OCI-LY1 (cell line): ENCODE measurements around the gene RAET1E.
"Not testable (repeated sequence)": the region's sequence is repeated elsewhere in the genome, so short reads cannot be mapped to it uniquely, and the experiment has no call there.

Source experiments
- H2AFZ ChIP-seq: fragments of 200-600 bp; sonication (generic), shearing (Covaris generic); 2 replicates; pipeline ENCODE4 v1.6.0; 2014; ENCODE audit warnings: antibody characterized with exemption, mild to moderate bottlenecking, low read length
- H3F3A ChIP-seq: fragments of 200-600 bp; sonication (generic), shearing (Covaris generic); 2 replicates; pipeline ENCODE4 v1.6.0; 2014; ENCODE audit warnings: mild to moderate bottlenecking, antibody characterized with exemption, low read length, moderate library complexity; ENCODE audit not compliant: insufficient read depth
- H3K27ac ChIP-seq: fragments of 200-600 bp; sonication (generic); 2 replicates; pipeline ENCODE4 v1.5.1; 2014; ENCODE audit warnings: low read length, mixed run types, mild to moderate bottlenecking, low read depth; ENCODE audit not compliant: poor library complexity, severe bottlenecking
- H3K27me3 ChIP-seq: fragments of 200-600 bp; sonication (generic); 2 replicates; pipeline ENCODE4 v1.6.0; 2014; ENCODE audit warnings: antibody characterized with exemption, mild to moderate bottlenecking, low read length, moderate library complexity; ENCODE audit not compliant: insufficient read depth
- H3K36me3 ChIP-seq: fragments of 200-600 bp; sonication (generic); 2 replicates; pipeline ENCODE4 v1.6.1; 2014; ENCODE audit warnings: mild to moderate bottlenecking, antibody characterized with exemption, low read length, moderate library complexity, mixed read lengths; ENCODE audit not compliant: insufficient read depth
- H3K4me1 ChIP-seq: fragments of 200-600 bp; sonication (generic); 2 replicates; pipeline ENCODE4 v1.5.1; 2014; ENCODE audit warnings: mild to moderate bottlenecking, low read length, moderate library complexity; ENCODE audit not compliant: insufficient read depth, severe bottlenecking
- H3K4me2 ChIP-seq: fragments of 200-600 bp; sonication (generic), shearing (Covaris generic); 2 replicates; pipeline ENCODE4 v1.6.1; 2014; ENCODE audit warnings: low read length
- H3K4me3 ChIP-seq: fragments of 200-600 bp; sonication (generic); 2 replicates; pipeline ENCODE4 v1.5.1; 2014; ENCODE audit warnings: low read length, low read depth, mild to moderate bottlenecking, mixed read lengths; ENCODE audit not compliant: poor library complexity, severe bottlenecking
- H3K79me2 ChIP-seq: fragments of 200-600 bp; shearing (Covaris generic); 2 replicates; pipeline ENCODE4 v1.6.1; 2016; ENCODE audit warnings: mixed run types, low read length, mixed read lengths; ENCODE audit not compliant: insufficient read depth
- H3K9ac ChIP-seq: fragments of 200-600 bp; sonication (generic), shearing (Covaris generic); 2 replicates; pipeline ENCODE4 v1.6.1; 2014; ENCODE audit warnings: mild to moderate bottlenecking, low read length, mixed read lengths
- H3K9me2 ChIP-seq: fragments of 200-600 bp; sonication (generic), shearing (Covaris generic); 2 replicates; pipeline ENCODE4 v1.6.1; 2014; ENCODE audit warnings: low read depth, mild to moderate bottlenecking, low read length, mixed read lengths
- H3K9me3 ChIP-seq: fragments of 200-600 bp; shearing (Covaris generic); 2 replicates; pipeline ENCODE4 v1.6.1; 2014; ENCODE audit warnings: low read length, mixed read lengths
- H4K20me1 ChIP-seq: fragments of 200-600 bp; sonication (generic), shearing (Covaris generic); 2 replicates; pipeline ENCODE4 v1.6.0; 2016; ENCODE audit warnings: mild to moderate bottlenecking, low read length; ENCODE audit not compliant: insufficient read depth
- CTCF ChIP-seq: fragments of 200-600 bp; sonication (generic), shearing (Covaris generic); IDR thresholded peaks from 2 replicates; pipeline ENCODE4 v1.5.1; 2017; ENCODE audit warnings: mild to moderate bottlenecking, antibody characterized with exemption, low read length, moderate library complexity, mixed read lengths
- EZH2 ChIP-seq: fragments of 200-600 bp; sonication (generic), shearing (Covaris generic); IDR thresholded peaks from 2 replicates; pipeline ENCODE4 v1.8.0; 2017; ENCODE audit warnings: borderline replicate concordance, mixed run types, mild to moderate bottlenecking, antibody characterized with exemption, low read length, moderate library complexity, mixed read lengths

The RAET1E gene

GRCh38 chr6:149863698-149864577 lies 34.0 kb downstream of the RAET1E start, which contains the start of gene LRP11:
LRP11 (minus strand) TSS chr6:149864359; CDS start chr6:149864020, 339 bp downstream.
- no peak within 1 kb of the TSS for H3K27ac ChIP-seq
- 0 out of 2 replicates have a peak, but pooled peaks cover 5% of the 10 kb centered on the region for H3K27me3 ChIP-seq
- no peaks in the 10 kb centered on the region for H3F3A ChIP-seq
- peak within 1 kb of the TSS; percentile 64 for H3K4me3 ChIP-seq
- no peaks in the 10 kb centered on the region for H3K9me2 ChIP-seq
- H2AFZ ChIP-seq = no peak within 1 kb of the TSS
- no peaks in the 10 kb centered on the region for H3K9me3 ChIP-seq
- TF ChIP-seq EZH2 (no peak), CTCF (no peak)
- H3K4me2 ChIP-seq = peak within 1 kb of the TSS; percentile 74
- no peaks in the 10 kb centered on the region for H4K20me1 ChIP-seq
- H3K9ac ChIP-seq = peak within 1 kb of the TSS; percentile 26; the same call in 1 of the 2 replicates
- H3K4me1 ChIP-seq = peaks cover 11% of the 10 kb centered on the region
- no peaks in the 10 kb centered on the region for H3K79me2 ChIP-seq
- no peaks in the 10 kb centered on the region for H3K36me3 ChIP-seq

- Histone ChIP-seq H4K20me1 (no peaks in the 10 kb centered on the region), H3K79me2 (no peaks in the 10 kb centered on the region), H3K4me2 (peak overlapping the region; percentile 74), H3K36me3 (no peaks in the 10 kb centered on the region), H3K4me1 (peaks cover 11% of the 10 kb centered on the region), H3K9me3 (no peaks in the 10 kb centered on the region), H3F3A (no peaks in the 10 kb centered on the region), H3K27me3 (0 out of 2 replicates have a peak, but pooled peaks cover 5% of the 10 kb centered on the region), H3K9ac (no peak overlapping the region; the same call in 1 of the 2 replicates), H3K9me2 (no peaks in the 10 kb centered on the region), H3K4me3 (peak overlapping the region; percentile 64), H2AFZ (no peak overlapping the region), H3K27ac (no peak overlapping the region)
- no peak for TF ChIP-seq CTCF
- no peak for TF ChIP-seq EZH2
Measured at GRCh38 chr6:149862922-149863697, 34.8 kb downstream of the RAET1E start.

- not testable (repeated sequence) for H3K9me3 ChIP-seq, H3K27ac ChIP-seq, H3K79me2 ChIP-seq, H3K4me3 ChIP-seq, H3K4me2 ChIP-seq, H4K20me1 ChIP-seq, H3K9ac ChIP-seq, H3K27me3 ChIP-seq, H2AFZ ChIP-seq, H3K36me3 ChIP-seq, H3F3A ChIP-seq, H3K9me2 ChIP-seq
- H3K4me1 ChIP-seq = peaks cover 11% of the 10 kb centered on the region
Measured at GRCh38 chr6:149862424-149862738, 35.5 kb downstream of the RAET1E start.
